Ramos (cell line): Measurements from ENCODE around the gene GNB5.

Experiments used
- in situ Hi-C: fragments of 300-500 bp; cut with MboI; formaldehyde crosslinking; loops from one replicate; pipeline ENCODE4 v1.14.3; 2022; ENCODE audit warnings: low sequenced_read_pairs; ENCODE audit not compliant: unreplicated experiment

GNB5 gene

GRCh38 chr15:52150043-52150825 is 41.0 kb downstream of the GNB5 start:
- in situ Hi-C loops, result no loop called here

GRCh38 chr15:52148403-52148802 is 42.8 kb downstream of the GNB5 start:
- in situ Hi-C loops, result no loop called here

GRCh38 chr15:52146776-52147175 is 44.4 kb downstream of the GNB5 start:
- in situ Hi-C loops, result no loop called here

- in situ Hi-C loops, result no loop called here
These were observed 44.9 kb downstream of the GNB5 start for GRCh38 chr15:52146261-52146660.

- in situ Hi-C loops, result no loop called here
These were observed 46.5 kb downstream of the GNB5 start for GRCh38 chr15:52144656-52145178.

GRCh38 chr15:52143873-52144272 is 47.3 kb downstream of the GNB5 start:
- in situ Hi-C loops, result no loop called here

GRCh38 chr15:52140646-52141045 is 50.5 kb downstream of the GNB5 start:
- in situ Hi-C loops, result no loop called here

GRCh38 chr15:52139599-52140462 is 51.4 kb downstream of the GNB5 start:
- in situ Hi-C loops, result no loop called here

GRCh38 chr15:52137432-52138357 is 53.5 kb downstream of the GNB5 start:
- in situ Hi-C loops, result no loop called here

- in situ Hi-C loops, result no loop called here
These were observed 54.7 kb downstream of the GNB5 start for GRCh38 chr15:52136442-52136980.

- in situ Hi-C loops, result no loop called here
These were observed 56.6 kb downstream of the GNB5 start for GRCh38 chr15:52134502-52135144.

GRCh38 chr15:52133510-52134220 is 57.5 kb downstream of the GNB5 start:
- in situ Hi-C loops, result no loop called here

GRCh38 chr15:52132066-52132465 is 59.1 kb downstream of the GNB5 start:
- in situ Hi-C loops, result no loop called here

- in situ Hi-C loops, result no loop called here
These were observed 62.6 kb downstream of the GNB5 start for GRCh38 chr15:52128568-52128967.

GRCh38 chr15:52124270-52124880 is 66.8 kb downstream of the GNB5 start:
- in situ Hi-C loops, result no loop called here

GRCh38 chr15:52121896-52122295 is 69.3 kb downstream of the GNB5 start:
- in situ Hi-C loops, result no loop called here

- in situ Hi-C loops, result no loop called here
These were observed 70.2 kb downstream of the GNB5 start for GRCh38 chr15:52121006-52121405.

- in situ Hi-C loops, result no loop called here
These were observed 70.7 kb downstream of the GNB5 start for GRCh38 chr15:52120488-52120887.
